NCI-H1092 (cell line): Measurements from ENCODE around the gene ALPG.
"Not testable (repeated sequence)": the region's sequence is repeated elsewhere in the genome, so short reads cannot be mapped to it uniquely, and the experiment has no call there.

Experiments used
- DNase-seq: peaks from one replicate; lab custom pipeline; 2025; lab: John Stamatoyannopoulos, UW

ALPG gene

GRCh38 chr2:232441147-232441651 is 34.6 kb downstream of the ALPG start:
- DNase-seq, result no peak

- not testable (repeated sequence) for DNase-seq
Observed at GRCh38 chr2:232441922-232442321, 35.3 kb downstream of the ALPG start.

GRCh38 chr2:232442431-232442830 is 35.8 kb downstream of the ALPG start:
- DNase-seq, result not testable (repeated sequence)

GRCh38 chr2:232443047-232443446 is 36.4 kb downstream of the ALPG start:
- DNase-seq, result not testable (repeated sequence)

- not testable (repeated sequence) for DNase-seq
Observed at GRCh38 chr2:232443669-232444408, 37.2 kb downstream of the ALPG start.

GRCh38 chr2:232444409-232445148 is 37.9 kb downstream of the ALPG start:
- no peak for DNase-seq

- DNase-seq, result not testable (repeated sequence)
Observed at GRCh38 chr2:232445149-232445885, 38.7 kb downstream of the ALPG start.

GRCh38 chr2:232446266-232446777 is 39.7 kb downstream of the ALPG start:
- not testable (repeated sequence) for DNase-seq

- no peak for DNase-seq
Observed at GRCh38 chr2:232447091-232447620, 40.5 kb downstream of the ALPG start.

GRCh38 chr2:232447638-232448303 is 41.1 kb downstream of the ALPG start:
- no peak for DNase-seq

GRCh38 chr2:232448304-232448690 is 41.7 kb downstream of the ALPG start:
- no peak for DNase-seq

- DNase-seq, result no peak
Observed at GRCh38 chr2:232449964-232450363, 43.3 kb downstream of the ALPG start.

- DNase-seq, result not testable (repeated sequence)
Observed at GRCh38 chr2:232451645-232452044, 45.0 kb downstream of the ALPG start.

GRCh38 chr2:232454630-232455029 is 48.0 kb downstream of the ALPG start:
- DNase-seq, result no peak

- no peak for DNase-seq
Observed at GRCh38 chr2:232455426-232456255, 49.0 kb downstream of the ALPG start, which contains the start of gene ALPI. ALPI (plus strand) TSS chr2:232456153; CDS start chr2:232456200, 47 bp downstream.

GRCh38 chr2:232456296-232457120 is 49.9 kb downstream of the ALPG start:
- DNase-seq, result no peak

- no peak for DNase-seq
Observed at GRCh38 chr2:232457121-232458011, 50.7 kb downstream of the ALPG start.

- no peak for DNase-seq
Observed at GRCh38 chr2:232458051-232458660, 51.5 kb downstream of the ALPG start.
